Activated CD4-positive, alpha-beta T cell treated with anti-CD3 and anti-CD28 coated beads for 36 hours (primary cell): ENCODE measurements around the gene VAV2. TPM values are rescaled to one million over a fixed set of nuclear protein-coding genes. Genes with fewer than 3 reads are reported as not detected.
"Not testable (repeated sequence)": the region's sequence is repeated elsewhere in the genome, so short reads cannot be mapped to it uniquely, and the experiment has no call there.

ENCODE experiments used
- ATAC-seq: fragments of 200-7000 bp; cut with Tn5 transposase; one replicate; pipeline ENCODE4 v1.10.0; 2021; ENCODE audit warnings: mild to moderate bottlenecking, moderate library complexity
- CTCF ChIA-PET: fragments of 350-600 bp; sonication (Branson Sonifier 250); formaldehyde crosslinking; loops from one replicate; lab custom pipeline; 2021; ENCODE audit warnings: antibody characterized with exemption; lab: Charles Lee
- POLR2A ChIA-PET: fragments of 350-600 bp; sonication (Branson Sonifier 250); formaldehyde crosslinking; loops from one replicate; lab custom pipeline; 2021; ENCODE audit warnings: antibody characterized with exemption, inconsistent platforms; lab: Charles Lee
- DNase-seq: peaks from one replicate; pipeline ENCODE4 v3.0.0-alpha.2; 2020
- H3K27ac Mint-ChIP-seq: one replicate; pipeline ENCODE4 v1.8.0; 2021; ENCODE audit warnings: mixed read lengths
- H3K27me3 Mint-ChIP-seq: one replicate; pipeline ENCODE4 v1.8.0; 2021; ENCODE audit warnings: mixed read lengths
- H3K36me3 Mint-ChIP-seq: one replicate; pipeline ENCODE4 v1.8.0; 2021; ENCODE audit warnings: low read depth, mixed read lengths
- H3K4me1 Mint-ChIP-seq: one replicate; pipeline ENCODE4 v1.8.0; 2021; ENCODE audit warnings: mixed read lengths
- H3K4me3 Mint-ChIP-seq: one replicate; pipeline ENCODE4 v1.8.0; 2021; ENCODE audit warnings: mild to moderate bottlenecking, moderate library complexity, mixed read lengths
- H3K9me3 Mint-ChIP-seq: one replicate; pipeline ENCODE4 v1.8.0; 2021; ENCODE audit warnings: low read depth, mixed read lengths
- intact Hi-C, 2 experiments: fragments of 100-400 bp; cut with DNase I in 1 of 2; cut with micrococcal nuclease in 1 of 2; formaldehyde crosslinking; loops; one replicate each; pipeline versions ENCODE4 v1.14.2 to v1.15.1; 2022 to 2024; cut with DNase I, micrococcal nuclease
- total RNA-seq, 2 experiments: library from RNA; stranded (reverse); gene quantifications; one replicate each; pipeline ENCODE4 v1.2.3, GENCODE V29; 2021

VAV2 gene
- total RNA-seq, 2 experiments from 2014 or later: 5.1 to 6.5 TPM

DNA sequence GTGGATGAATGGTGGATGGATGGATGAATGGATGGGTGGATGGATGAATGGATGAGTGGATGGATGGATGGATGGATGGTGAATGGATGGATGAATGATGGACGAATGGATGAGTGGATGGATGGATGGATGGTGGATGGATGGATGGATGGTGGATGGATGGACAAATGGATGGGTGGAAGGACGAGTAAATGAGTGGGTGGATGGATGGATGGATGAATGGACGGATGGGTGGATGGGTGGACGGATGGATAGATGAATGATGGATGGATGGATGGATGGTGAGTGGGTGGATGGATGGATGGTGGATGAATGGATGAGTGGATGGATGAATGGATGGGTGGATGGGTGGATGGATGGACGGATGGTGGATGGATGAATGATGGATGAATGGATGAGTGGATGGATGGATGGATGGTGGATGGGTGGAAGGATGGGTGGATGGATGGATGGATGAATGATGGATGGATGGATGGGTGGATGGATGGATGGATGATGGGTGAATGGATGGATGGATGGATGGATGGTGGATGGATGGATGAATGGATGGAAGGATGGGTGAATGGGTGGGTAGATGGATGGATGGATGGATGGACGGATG lies 58.6 kb downstream of the VAV2 start:
- DNase-seq (no peak), ATAC-seq (no peak)
- intact Hi-C loops: no loop called here
- ChIA-PET POLR2A (no interaction called here), CTCF (interaction anchor here (0.8 kb wide), 1 partner anchor 7 kb away, joined by 3 read pairs; no protein-coding TSS in a partner anchor)
- Mint-ChIP-seq H3K4me1 (no peaks in the 10 kb centered on the region), H3K36me3 (no peaks in the 10 kb centered on the region), H3K27me3 (no peaks in the 10 kb centered on the region), H3K9me3 (no peaks in the 10 kb centered on the region), H3K4me3 (no peak overlapping the region), H3K27ac (no peak overlapping the region)

DNA sequence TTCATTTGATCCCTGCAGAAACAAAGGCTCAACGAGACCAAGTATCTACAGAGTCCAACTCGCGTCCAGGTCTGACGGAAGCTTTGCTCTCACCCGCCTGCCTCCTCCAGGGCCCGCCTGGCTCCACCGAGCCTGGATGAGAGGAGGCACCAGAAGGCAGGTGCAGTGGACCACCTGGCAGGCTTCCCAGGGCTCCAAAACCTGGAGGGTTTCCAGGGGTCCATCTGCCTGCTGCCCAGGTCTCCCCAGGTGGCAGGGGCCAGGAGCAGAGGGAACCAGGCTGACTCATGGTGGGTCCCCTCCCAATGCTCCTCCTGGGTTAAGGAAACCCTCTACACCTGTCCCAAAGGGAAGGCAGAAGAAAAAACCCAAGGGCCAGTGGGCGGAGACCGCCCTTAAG lies 59.5 kb downstream of the VAV2 start:
- ChIA-PET POLR2A (no interaction called here), CTCF (interaction anchor here (0.5 to 0.8 kb wide), 2 partner anchors 8 to 10 kb away, joined by 3 read pairs; no protein-coding TSS in a partner anchor)
- H3K4me3 Mint-ChIP-seq: no peak overlapping the region
- H3K4me1 Mint-ChIP-seq: no peaks in the 10 kb centered on the region
- ATAC-seq (no peak), DNase-seq (no peak)
- no peaks in the 10 kb centered on the region for H3K9me3 Mint-ChIP-seq
- H3K27ac Mint-ChIP-seq: no peak overlapping the region
- H3K27me3 Mint-ChIP-seq: no peaks in the 10 kb centered on the region
- intact Hi-C loops: no loop called here
- no peaks in the 10 kb centered on the region for H3K36me3 Mint-ChIP-seq

DNA sequence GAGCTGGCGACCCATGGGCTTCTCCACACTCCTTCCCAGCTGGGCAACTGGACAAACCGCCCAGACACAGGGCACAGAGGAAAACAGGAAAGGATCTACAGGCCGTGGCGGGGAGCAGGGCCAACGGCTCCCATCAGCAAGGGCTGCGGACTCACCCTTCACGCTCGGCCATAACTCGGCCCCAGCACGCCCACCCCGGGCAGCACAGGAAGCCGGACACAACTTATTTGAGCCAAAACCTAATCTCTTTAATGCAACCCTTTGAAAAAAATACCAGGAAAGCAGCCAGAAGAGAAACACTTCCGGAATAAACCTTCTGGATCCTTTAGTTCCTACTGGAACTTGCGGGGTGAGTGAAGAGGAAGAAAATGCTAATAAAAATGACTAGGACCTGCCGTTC lies 59.9 kb downstream of the VAV2 start:
- no peak for DNase-seq
- ChIA-PET CTCF (no interaction called here), POLR2A (no interaction called here)
- Mint-ChIP-seq H3K4me3 (no peak overlapping the region), H3K36me3 (no peaks in the 10 kb centered on the region), H3K9me3 (no peaks in the 10 kb centered on the region), H3K4me1 (no peaks in the 10 kb centered on the region), H3K27ac (no peak overlapping the region), H3K27me3 (no peaks in the 10 kb centered on the region)
- ATAC-seq: no peak
- intact Hi-C loops: no loop called here

DNA sequence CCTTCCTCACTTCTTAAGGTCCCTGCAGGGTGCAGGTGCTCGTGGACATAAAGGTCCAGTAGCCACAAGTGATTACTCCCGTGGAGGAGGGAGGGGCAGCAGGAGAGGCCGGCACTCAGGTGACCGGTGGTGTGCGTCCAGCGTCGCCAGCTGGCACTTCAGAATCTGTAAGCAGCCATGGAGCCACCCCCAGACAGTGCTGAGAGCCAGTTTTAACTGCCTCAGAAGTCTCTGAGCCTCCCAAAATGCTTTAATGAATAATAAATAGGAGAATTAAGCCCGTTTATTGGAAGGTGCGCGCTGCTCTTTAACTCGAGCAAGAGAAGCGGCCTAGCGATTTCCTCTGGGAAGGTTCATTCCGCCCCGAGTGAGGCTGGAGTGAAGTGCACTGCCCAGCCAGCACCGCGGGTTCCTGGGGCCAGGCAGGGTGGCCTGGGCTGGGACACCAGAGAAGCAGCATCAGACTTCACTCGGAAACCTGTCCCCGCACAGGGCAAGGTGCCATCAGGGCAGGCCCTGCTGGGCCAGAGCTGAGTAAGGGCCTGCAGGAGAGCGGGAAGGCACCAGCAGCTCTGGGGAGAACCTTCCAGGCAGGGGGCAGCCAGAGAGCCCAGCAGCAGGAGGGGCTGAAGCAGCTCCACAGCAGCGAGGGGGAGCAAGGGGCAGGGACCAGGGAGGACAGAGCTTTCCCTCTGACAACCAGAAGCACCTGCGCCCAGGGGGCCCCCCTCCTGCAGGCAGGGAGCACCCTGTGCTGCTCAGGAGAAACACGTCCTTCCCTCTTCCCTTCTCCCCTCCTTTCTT lies 61.2 kb downstream of the VAV2 start:
- Mint-ChIP-seq H3K9me3 (no peaks in the 10 kb centered on the region), H3K27me3 (no peaks in the 10 kb centered on the region), H3K4me1 (no peaks in the 10 kb centered on the region), H3K36me3 (no peaks in the 10 kb centered on the region), H3K4me3 (no peak overlapping the region), H3K27ac (no peak overlapping the region)
- no peak for DNase-seq
- ChIA-PET CTCF (no interaction called here), POLR2A (no interaction called here)
- no peak for ATAC-seq
- intact Hi-C loops: no loop called here

DNA sequence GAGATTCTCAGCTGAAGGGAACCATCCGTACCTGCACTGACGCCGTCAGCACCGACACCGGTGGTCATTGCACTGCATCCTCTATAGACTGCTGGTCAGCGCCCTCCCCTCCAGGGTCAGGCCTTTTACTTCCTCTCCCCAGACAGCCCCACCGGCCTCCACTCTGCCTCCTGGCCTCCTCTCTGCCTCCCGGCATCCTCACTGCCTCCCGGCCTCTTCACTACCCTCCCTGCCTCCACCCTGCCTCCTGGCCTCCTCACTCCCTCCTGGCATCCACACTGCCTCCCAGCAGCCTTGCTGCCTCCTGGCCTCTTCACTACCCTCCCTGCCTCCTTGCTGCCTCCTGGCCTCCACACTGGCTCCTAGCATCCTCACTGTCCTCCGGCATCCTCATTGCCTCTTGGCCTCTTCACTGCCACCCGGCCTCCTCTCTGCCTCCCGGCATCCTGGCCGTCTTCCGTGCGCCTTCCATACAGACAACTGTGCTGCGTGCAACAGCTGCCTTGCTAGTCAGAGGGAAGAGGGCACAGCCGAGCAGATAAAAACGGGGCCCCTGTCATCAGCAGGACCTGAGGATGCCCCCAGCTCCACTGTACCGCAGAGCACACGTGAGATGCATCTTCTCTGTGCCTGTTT lies 62.0 kb downstream of the VAV2 start:
- intact Hi-C loops: no loop called here
- Mint-ChIP-seq H3K9me3 (no peaks in the 10 kb centered on the region), H3K36me3 (no peaks in the 10 kb centered on the region), H3K27ac (no peak overlapping the region), H3K4me3 (no peak overlapping the region), H3K4me1 (no peaks in the 10 kb centered on the region), H3K27me3 (no peaks in the 10 kb centered on the region)
- DNase-seq (no peak), ATAC-seq (no peak)
- POLR2A ChIA-PET: no interaction called here
- CTCF ChIA-PET: no interaction called here

GRCh38 chr9:133929599-133929998 lies 62.5 kb downstream of the VAV2 start:
- ATAC-seq (no peak), DNase-seq (no peak)
- Mint-ChIP-seq H3K4me3 (no peak overlapping the region), H3K4me1 (no peaks in the 10 kb centered on the region), H3K36me3 (no peaks in the 10 kb centered on the region), H3K9me3 (no peaks in the 10 kb centered on the region), H3K27me3 (no peaks in the 10 kb centered on the region), H3K27ac (no peak overlapping the region)
- POLR2A ChIA-PET: no interaction called here
- intact Hi-C loops: no loop called here
- CTCF ChIA-PET: no interaction called here

- ATAC-seq (no peak), DNase-seq (no peak)
- ChIA-PET CTCF (no interaction called here), POLR2A (no interaction called here)
- Mint-ChIP-seq H3K4me1 (no peaks in the 10 kb centered on the region), H3K36me3 (no peaks in the 10 kb centered on the region), H3K4me3 (no peak overlapping the region), H3K27ac (no peak overlapping the region), H3K9me3 (no peaks in the 10 kb centered on the region), H3K27me3 (no peaks in the 10 kb centered on the region)
- intact Hi-C loops: no loop called here
These were observed 63.8 kb downstream of the VAV2 start for GRCh38 chr9:133928248-133928764.

GRCh38 chr9:133927041-133927440 lies 65.1 kb downstream of the VAV2 start:
- ChIA-PET POLR2A (no interaction called here), CTCF (no interaction called here)
- Mint-ChIP-seq H3K27ac (no peak overlapping the region), H3K4me3 (no peak overlapping the region), H3K36me3 (no peaks in the 10 kb centered on the region), H3K4me1 (no peaks in the 10 kb centered on the region), H3K9me3 (no peaks in the 10 kb centered on the region), H3K27me3 (no peaks in the 10 kb centered on the region)
- no peak for ATAC-seq
- intact Hi-C loops: no loop called here
- DNase-seq: no peak

- POLR2A ChIA-PET: no interaction called here
- H3K4me1 Mint-ChIP-seq: no peaks in the 10 kb centered on the region
- intact Hi-C loops: no loop called here
These were observed 65.8 kb downstream of the VAV2 start for GRCh38 chr9:133926165-133926856.

GRCh38 chr9:133924453-133924852 lies 67.7 kb downstream of the VAV2 start:
- Mint-ChIP-seq H3K36me3 (no peaks in the 10 kb centered on the region), H3K27ac (no peak overlapping the region), H3K9me3 (no peaks in the 10 kb centered on the region), H3K4me1 (no peaks in the 10 kb centered on the region), H3K27me3 (no peaks in the 10 kb centered on the region), H3K4me3 (no peak overlapping the region)
- intact Hi-C loops: no loop called here
- DNase-seq (no peak), ATAC-seq (no peak)
- CTCF ChIA-PET: interaction anchor here (0.7 kb wide), 1 partner anchor 531 kb away, joined by 3 read pairs; no protein-coding TSS in a partner anchor
- POLR2A ChIA-PET: no interaction called here

More at GRCh38 chr9:133926165-133926856, 65.8 kb downstream of the VAV2 start:
- no peak overlapping the region for H3K4me3 Mint-ChIP-seq
- DNase-seq: no peak
- no peak for ATAC-seq
- CTCF ChIA-PET: no interaction called here
- no peaks in the 10 kb centered on the region for H3K27me3 Mint-ChIP-seq
- no peak overlapping the region for H3K27ac Mint-ChIP-seq
- no peaks in the 10 kb centered on the region for H3K36me3 Mint-ChIP-seq
- no peaks in the 10 kb centered on the region for H3K9me3 Mint-ChIP-seq

GRCh38 chr9:133923608-133924007 lies 68.5 kb downstream of the VAV2 start:
- H3K9me3 Mint-ChIP-seq, H3K36me3 Mint-ChIP-seq, ATAC-seq, POLR2A ChIA-PET, intact Hi-C loops, CTCF ChIA-PET, DNase-seq, H3K4me3 Mint-ChIP-seq, H3K27me3 Mint-ChIP-seq, H3K4me1 Mint-ChIP-seq, H3K27ac Mint-ChIP-seq: not testable (repeated sequence)
